ENCODE measurements around the gene MKNK1.

Gene MKNK1

DNA sequence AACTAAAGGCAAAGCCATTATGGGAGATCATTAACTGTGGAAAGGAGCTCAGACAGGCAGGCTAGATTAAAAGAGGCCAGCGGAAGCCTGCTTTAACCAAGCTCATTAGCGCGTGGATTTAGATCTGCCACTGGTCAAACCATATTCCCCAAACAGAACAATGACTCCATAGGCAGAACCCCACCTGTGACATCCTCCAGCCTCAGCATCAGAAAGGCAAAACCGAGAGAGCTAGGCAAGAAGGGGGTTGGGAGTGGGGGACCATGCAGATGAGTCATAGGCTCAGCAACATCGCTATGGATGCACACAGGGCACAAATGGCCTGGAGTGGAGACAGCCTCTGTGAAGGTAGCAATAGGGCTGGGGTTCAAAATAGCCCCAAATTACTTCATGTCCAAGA is 20.6 kb downstream of the MKNK1 start:
- TF ChIP-seq CTCF (IDR thresholded peaks at IDR 0.05; ENCODE audit: insufficient read depth, low read depth, low read length, missing control alignments) = no peak
- H3K4me3 ChIP-seq (ENCODE audit: low read length) = no peak overlapping the region
- no peak for DNase-seq (ENCODE audit: low read depth)

GRCh38 chr1:46582972-46583371 is 21.1 kb downstream of the MKNK1 start:
- DNase-seq (ENCODE audit: low read depth) = no peak
- no peak for TF ChIP-seq CTCF (IDR thresholded peaks at IDR 0.05; ENCODE audit: insufficient read depth, low read depth, low read length, missing control alignments)
- no peak overlapping the region for H3K4me3 ChIP-seq (ENCODE audit: low read length)

GRCh38 chr1:46581681-46582455 is 22.2 kb downstream of the MKNK1 start:
- no peak for TF ChIP-seq CTCF (IDR thresholded peaks at IDR 0.05; ENCODE audit: insufficient read depth, low read depth, low read length, missing control alignments)
- H3K4me3 ChIP-seq (ENCODE audit: low read length) = no peak overlapping the region
- DNase-seq (ENCODE audit: low read depth) = no peak

- DNase-seq (ENCODE audit: low read depth) = peak; percentile 7
- no peak overlapping the region for H3K4me3 ChIP-seq (ENCODE audit: low read length)
- TF ChIP-seq CTCF (IDR thresholded peaks at IDR 0.05; ENCODE audit: insufficient read depth, low read depth, low read length, missing control alignments) = no peak
Observed at GRCh38 chr1:46580140-46580903, 23.7 kb downstream of the MKNK1 start.

GRCh38 chr1:46577671-46578070 is 26.4 kb downstream of the MKNK1 start:
- no peak for DNase-seq (ENCODE audit: low read depth)
- no peak overlapping the region for H3K4me3 ChIP-seq (ENCODE audit: low read length)
- no peak for TF ChIP-seq CTCF (IDR thresholded peaks at IDR 0.05; ENCODE audit: insufficient read depth, low read depth, low read length, missing control alignments)

DNA sequence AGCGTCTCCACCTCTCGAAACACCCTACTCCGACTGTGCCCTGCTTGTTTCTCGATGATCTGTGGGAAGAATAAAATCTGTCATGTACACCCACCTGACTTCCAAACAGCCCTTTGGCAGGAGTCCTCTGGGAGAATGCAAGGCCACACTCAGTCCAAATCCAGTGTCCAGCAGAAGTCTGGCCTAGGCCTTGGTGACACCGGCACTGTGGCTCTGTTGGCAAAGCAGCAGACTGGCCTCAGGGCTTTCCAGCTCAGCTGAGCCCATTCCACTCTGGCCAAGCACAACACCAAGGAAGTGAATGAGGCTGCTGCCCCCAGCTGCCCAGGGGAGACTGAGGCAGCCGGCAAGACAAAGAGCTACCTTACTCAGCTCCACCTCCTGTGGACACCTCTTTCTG is 27.5 kb downstream of the MKNK1 start:
- TF ChIP-seq CTCF (IDR thresholded peaks at IDR 0.05; ENCODE audit: insufficient read depth, low read depth, low read length, missing control alignments) = no peak
- DNase-seq (ENCODE audit: low read depth) = no peak
- H3K4me3 ChIP-seq (ENCODE audit: low read length) = no peak overlapping the region

Data from epithelial cell of esophagus (primary cell).